Measurements from ENCODE around the gene PPP2R5C.

Gene PPP2R5C

GRCh38 chr14:101917413-101918017 is 156.0 kb downstream of the PPP2R5C start:
- DNase-seq (ENCODE audit: low read depth in 3 of 3): no peak

GRCh38 chr14:101918065-101918989 is 156.8 kb downstream of the PPP2R5C start:
- no peak for DNase-seq (ENCODE audit: low read depth in 3 of 3)

- no peak for DNase-seq (ENCODE audit: low read depth in 3 of 3)
Observed at GRCh38 chr14:101920271-101920670, 158.8 kb downstream of the PPP2R5C start.

GRCh38 chr14:101922866-101923265 is 161.4 kb downstream of the PPP2R5C start:
- no peak for DNase-seq (ENCODE audit: low read depth in 3 of 3)

- DNase-seq (ENCODE audit: low read depth in 3 of 3): no peak
Observed at GRCh38 chr14:101925152-101925551, 163.6 kb downstream of the PPP2R5C start.

GRCh38 chr14:101926085-101926484 is 164.6 kb downstream of the PPP2R5C start:
- DNase-seq (ENCODE audit: low read depth in 3 of 3): no peak

- DNase-seq (ENCODE audit: low read depth in 3 of 3): no peak
Observed at GRCh38 chr14:101926620-101927019, 165.1 kb downstream of the PPP2R5C start.

- peak in 1 of 3 donors; percentile 11 for DNase-seq (ENCODE audit: low read depth in 3 of 3)
Observed at GRCh38 chr14:101927859-101928258, 166.3 kb downstream of the PPP2R5C start.

- DNase-seq (ENCODE audit: low read depth in 3 of 3): no peak
Observed at GRCh38 chr14:101928415-101928841, 166.9 kb downstream of the PPP2R5C start.

- DNase-seq (ENCODE audit: low read depth in 3 of 3): no peak
Observed at GRCh38 chr14:101929096-101929495, 167.6 kb downstream of the PPP2R5C start.

- no peak for DNase-seq (ENCODE audit: low read depth in 3 of 3)
Observed at GRCh38 chr14:101929946-101930345, 168.4 kb downstream of the PPP2R5C start.

- DNase-seq (ENCODE audit: low read depth in 3 of 3): no peak
Observed at GRCh38 chr14:101932673-101933072, 171.2 kb downstream of the PPP2R5C start.

GRCh38 chr14:101933209-101933608 is 171.7 kb downstream of the PPP2R5C start:
- DNase-seq (ENCODE audit: low read depth in 3 of 3): no peak

- no peak for DNase-seq (ENCODE audit: low read depth in 3 of 3)
Observed at GRCh38 chr14:101934601-101935150, 173.2 kb downstream of the PPP2R5C start.

GRCh38 chr14:101937926-101938767 is 176.6 kb downstream of the PPP2R5C start:
- DNase-seq (ENCODE audit: low read depth in 3 of 3): no peak

GRCh38 chr14:101939646-101940170 is 178.2 kb downstream of the PPP2R5C start:
- DNase-seq (ENCODE audit: low read depth in 3 of 3): no peak

GRCh38 chr14:101944451-101944850 is 182.9 kb downstream of the PPP2R5C start:
- no peak for DNase-seq (ENCODE audit: low read depth in 3 of 3)

GRCh38 chr14:101945171-101945570 is 183.7 kb downstream of the PPP2R5C start:
- no peak for DNase-seq (ENCODE audit: low read depth in 3 of 3)

GRCh38 chr14:101947577-101947903 is 186.0 kb downstream of the PPP2R5C start:
- DNase-seq (ENCODE audit: low read depth in 3 of 3): no peak

GRCh38 chr14:101947904-101948665 is 186.6 kb downstream of the PPP2R5C start:
- peak; percentile 98 to 100 (median 100) for DNase-seq (ENCODE audit: low read depth in 3 of 3)

- no peak for DNase-seq (ENCODE audit: low read depth in 3 of 3)
Observed at GRCh38 chr14:101948666-101949216, 187.2 kb downstream of the PPP2R5C start.
